ENCODE results near the gene IARS1.

IARS1 gene

DNA sequence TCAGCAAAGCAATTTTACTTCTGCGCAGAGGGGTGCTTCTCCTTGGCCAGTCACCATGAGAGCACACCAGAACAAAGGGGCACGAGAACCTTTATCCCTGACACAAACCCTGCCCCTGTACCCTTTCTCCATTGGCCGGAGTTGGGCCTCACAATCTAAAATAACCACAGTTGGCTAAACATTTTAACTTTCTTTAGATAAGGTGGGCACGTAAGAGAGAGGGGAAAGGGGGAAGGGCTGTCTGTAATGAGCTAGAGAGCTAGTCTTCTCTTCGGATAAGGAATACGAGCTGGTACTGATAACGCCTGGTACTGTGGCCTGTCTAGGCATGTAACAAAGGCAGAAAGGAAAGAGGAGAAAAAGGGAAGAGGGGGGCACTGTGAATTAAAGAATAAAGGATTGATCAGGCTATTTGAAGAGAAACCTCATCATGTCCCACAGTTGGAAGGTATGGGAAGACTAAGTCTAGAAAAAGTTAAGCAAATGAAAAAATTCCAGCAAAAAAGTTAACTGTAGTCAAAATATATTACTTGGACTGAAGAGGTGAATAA is 1.8 kb upstream of the IARS1 start:
- DNase-seq: no peak

DNA sequence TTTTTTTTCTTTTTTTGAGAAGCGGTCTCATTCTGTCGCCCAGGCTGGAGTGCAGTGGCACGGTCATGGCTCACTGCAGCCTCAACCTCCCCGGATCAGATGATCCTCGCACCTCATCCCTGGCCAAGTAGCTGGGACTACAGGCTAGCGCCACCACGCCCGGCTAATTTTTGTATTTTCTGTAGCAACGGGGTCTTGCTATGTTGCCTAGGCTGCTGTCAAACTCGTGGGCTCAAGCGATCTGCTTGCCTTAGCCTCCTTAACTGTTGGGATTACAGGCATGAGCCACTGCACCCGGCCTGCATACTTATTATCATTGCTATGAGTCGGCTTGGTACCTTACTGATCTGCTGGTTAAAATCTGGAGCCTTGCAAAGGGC is 790 bp upstream of the IARS1 start:
- DNase-seq: peak; percentile 33

DNA sequence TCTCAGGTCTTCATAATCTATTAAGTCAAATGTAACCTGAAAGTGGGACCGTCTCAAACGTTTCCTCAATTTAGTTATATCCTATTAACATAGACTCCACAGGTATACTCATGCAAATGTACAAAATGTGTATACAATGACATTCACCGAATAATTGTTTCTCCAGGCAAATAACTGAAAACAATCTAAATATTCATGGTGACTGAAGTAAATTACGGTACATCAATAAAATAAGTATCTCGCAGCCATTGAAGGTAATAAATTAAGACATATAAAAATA is 482 bp downstream of the IARS1 start:
- no peak for DNase-seq

DNA sequence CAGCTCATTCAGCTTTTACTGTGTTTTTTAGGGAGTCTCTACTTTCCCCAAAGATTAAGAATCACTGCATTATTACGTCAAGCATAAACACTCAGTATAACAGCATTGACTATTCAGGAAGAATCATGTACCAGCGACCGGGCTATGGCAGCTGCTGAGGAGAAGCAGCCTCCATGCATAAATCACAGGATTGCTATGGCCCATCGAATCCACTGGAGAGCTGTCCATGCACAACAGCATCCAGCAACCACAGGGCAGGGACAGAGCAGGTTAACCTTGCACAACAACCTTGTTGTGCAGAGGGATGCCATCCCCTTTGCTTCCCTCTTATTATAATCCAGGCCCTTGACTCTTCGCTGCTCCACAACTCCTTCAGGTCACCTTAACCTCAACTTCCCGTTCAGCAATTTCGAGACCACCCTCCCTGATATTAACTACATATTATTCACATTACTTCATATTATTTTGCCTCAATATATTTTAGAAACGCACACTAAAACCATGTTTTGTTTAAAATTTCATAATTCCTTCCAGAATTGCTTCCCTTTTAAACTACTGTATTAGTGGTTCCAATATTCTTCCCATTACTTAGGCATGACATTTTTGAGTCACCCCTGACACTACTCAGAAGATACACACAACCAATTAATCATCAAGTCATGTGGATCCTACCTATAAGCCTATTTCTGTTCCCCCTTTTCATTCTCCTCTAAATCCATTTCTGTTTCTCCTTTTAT is 991 bp downstream of the IARS1 start:
- DNase-seq: no peak

DNA sequence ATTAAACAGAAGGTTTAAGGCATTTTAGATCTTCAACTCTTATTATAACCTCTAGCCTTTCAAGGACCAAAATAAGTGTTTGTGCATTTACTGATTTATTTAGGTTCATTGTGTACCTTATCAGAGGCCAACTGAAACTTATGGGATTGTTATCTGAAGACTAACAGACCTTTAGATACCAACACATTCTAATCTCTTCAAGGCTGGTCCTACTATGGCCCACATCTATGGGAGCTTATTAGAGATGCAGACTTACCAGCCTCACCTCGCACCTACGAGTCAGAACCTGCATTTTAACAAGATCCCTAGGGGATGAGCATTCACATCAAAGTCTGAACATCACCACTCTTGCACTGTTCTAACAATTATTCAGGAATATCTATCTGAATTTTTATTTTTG is 1.9 kb downstream of the IARS1 start:
- no peak for DNase-seq

DNA sequence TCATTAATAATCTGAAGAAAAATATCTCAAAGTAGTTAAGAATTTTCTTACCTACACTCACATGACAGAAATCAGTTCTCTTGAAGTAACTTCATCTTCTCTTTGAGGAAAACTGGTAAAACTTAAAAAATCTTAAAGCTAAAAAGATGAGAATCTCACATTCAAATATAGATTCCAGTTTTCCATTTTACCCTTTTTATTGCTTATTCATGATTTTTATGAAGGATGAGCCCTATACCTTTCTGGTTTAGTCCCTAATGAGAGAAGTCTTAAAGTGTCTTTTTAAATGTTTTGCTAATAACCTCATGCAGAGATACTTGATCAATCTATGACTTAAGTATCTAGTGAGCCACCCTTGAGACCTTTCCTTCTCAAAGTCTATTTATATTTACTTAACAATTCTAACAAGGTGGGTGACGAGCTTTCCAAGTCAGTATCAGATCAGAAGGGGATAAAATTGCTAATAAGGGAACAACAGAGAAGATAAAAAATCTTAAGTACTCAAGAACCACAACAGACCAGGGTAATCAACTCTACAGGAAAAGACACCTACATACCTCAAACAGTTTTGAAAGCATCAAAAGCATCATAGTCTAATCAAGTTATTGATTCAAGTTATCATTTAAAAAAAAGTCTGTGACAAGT is 2.6 kb downstream of the IARS1 start:
- DNase-seq: no peak

DNA sequence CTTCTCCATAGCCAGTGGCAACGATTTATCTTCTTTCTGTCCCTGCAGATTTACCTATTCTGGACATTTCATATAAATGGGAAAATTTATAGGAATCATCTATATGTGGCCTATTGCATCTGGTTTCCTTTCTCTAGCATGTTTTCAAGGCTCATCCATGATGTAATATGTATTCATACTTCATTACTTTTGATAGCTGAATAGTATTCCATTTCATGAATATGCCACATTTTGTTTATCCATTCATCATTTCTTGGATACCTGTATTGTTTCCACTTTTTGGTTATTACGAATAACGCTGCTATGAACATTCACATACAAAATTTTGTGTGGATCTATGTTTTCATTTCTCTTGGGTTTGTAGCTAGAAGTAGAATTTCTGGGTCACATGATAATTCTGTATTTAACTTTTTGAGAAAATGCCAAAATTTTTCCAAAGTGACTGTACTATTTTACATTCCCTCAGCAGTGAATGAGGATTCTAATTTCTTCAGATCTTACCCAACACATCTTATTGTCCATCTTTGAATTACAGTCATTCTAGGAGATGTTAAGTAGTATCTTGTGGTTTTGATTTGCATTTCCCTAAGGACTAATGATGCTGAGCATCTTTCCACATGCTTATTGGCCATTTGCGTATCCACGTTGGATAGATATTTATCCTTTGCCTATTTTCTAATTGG is 3.6 kb downstream of the IARS1 start:
- DNase-seq: peak; percentile 66

DNA sequence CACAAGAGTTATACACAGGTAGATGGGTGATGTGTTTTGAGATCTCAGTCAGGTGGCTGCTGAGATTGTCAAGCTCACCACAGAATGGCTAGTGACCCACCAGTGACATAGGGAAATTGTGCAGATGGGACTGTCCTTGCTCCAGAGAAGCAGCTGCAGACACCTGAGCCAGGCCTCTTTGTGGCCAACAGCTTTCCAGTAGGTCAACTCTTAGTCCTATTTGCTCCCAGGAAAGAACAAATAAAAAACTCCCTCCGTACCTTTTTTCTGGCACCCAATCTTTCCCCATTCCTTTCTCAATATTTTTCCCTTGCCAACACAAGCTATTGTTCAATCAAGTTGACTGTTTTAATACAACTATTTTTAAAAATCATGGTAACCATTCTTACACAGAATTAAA is 14.2 kb downstream of the IARS1 start:
- DNase-seq: no peak

DNA sequence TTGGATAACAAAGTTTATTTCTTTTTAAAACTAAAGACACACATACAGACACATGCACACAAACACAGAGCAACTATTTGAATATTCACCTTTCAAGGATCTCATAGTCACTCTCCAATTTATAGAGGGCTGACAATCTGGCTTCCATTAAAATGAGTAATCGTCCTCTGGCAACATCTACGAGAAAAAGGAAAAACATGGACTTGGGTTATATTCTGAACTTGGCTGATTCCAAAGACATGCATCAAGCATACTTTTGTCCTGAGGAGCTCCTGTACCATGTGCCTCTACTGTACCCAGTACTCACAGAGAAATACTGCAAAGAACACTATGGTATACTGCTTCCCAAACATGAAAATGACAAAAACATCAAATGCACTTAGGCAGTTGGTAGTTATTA is 15.4 kb downstream of the IARS1 start:
- peak; percentile 79 for DNase-seq

DNA sequence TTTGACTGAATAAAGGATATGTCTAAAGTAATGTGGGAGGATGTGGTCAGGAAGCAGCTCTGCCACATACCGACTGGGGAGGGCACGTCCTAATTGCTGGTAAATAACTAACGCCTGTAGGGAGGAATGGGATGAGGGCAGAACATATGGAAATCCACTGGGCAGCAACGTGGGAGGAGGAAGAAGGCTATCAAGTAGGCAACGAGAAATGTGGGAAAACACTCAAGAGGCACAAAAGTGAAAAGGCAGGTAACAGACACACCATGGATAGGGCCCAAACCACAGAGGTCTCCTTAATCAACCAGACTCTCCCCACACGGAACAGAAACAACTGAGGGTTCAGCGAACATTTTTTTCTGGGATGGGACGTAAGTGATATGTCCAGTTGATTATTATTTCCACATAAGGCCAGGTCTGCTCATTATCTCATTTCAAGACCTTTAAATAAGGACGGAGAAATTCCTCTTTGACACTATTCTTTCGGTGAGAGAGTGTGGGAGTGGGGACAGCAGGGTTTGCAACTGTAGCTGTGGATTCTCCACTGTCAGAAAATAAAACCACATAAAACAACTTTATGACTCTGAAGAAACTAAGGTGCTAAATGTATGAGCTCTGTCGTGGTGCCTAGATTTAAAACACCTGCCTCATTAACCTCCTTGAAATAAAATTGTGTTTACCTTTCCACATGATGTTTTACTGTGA is 17.0 kb downstream of the IARS1 start:
- no peak for DNase-seq

DNA sequence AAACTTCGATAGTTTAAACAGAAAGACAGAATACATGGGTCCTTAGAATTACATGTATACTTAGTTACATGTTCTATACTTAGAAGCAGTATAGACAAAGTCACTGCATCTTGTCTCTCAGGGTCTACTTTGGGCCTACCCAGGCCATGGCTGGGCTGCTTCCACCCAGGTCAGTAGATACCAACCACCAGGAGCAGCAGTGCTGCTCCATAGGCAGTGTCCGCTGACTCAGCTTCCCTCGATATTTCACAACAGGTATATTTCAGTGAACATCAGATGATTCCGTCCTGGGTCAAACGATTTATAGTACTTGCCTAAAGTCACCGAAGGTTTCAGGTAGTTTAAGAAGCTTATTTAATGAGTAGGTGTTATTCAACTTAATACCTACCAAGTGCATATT is 18.0 kb downstream of the IARS1 start:
- no peak for DNase-seq

DNA sequence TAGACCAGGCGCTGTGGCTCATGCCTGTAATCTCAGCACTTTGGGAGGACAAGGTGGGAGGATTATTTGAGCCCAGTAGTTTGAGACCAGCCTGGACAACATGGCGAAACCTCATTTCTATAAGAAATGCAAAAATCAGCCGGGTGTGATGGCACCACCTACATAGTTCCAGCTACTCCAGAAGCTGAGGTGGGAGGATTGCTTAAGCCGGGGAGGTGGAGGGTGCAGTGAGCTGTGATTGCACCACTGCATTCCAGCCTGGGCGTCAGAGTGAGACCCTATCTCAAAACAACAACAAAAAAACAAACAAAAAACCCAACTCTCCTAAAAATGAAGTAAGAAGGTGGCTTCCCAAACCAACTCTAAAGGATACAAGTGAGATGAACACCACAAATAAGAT is 23.0 kb downstream of the IARS1 start:
- no peak for DNase-seq

DNA sequence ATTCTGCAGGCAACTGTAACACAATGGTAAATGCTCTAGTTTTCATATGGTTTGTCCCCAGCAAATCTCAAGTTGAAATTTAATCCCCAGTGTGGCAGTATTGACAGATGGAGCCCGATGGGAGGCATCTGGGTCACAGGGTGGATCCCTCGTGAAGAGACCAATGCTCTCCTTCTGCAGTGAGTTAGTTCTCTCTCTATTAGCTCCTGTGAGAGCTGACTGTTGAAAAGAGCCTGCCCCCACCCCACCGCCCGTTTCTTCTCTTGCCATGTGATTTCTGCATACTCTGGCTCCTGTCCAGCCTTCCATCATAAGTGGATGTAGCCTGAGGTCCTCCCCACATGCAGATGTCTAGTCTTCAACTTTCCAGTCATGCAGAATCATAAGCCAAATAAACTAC is 27.0 kb downstream of the IARS1 start:
- peak; percentile 9 for DNase-seq

DNA sequence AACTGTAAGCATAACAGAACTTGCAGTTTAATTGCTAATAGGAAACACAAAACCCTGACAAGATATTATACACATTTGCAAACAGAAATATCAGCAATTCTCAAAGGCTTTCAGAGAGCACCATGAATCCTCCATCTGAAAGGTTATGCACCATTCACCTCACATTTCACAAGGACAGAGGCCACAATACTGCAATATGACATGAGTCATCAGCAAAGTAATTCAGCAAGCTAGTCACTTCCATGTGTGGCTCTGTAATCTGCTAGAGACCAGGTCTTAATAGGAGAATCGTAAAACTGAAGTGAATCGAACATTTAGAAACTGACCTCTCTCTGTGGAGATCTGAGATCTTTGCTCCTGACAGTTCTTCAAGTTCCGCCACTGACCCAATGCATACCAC is 28.3 kb downstream of the IARS1 start:
- peak; percentile 21 for DNase-seq

DNA sequence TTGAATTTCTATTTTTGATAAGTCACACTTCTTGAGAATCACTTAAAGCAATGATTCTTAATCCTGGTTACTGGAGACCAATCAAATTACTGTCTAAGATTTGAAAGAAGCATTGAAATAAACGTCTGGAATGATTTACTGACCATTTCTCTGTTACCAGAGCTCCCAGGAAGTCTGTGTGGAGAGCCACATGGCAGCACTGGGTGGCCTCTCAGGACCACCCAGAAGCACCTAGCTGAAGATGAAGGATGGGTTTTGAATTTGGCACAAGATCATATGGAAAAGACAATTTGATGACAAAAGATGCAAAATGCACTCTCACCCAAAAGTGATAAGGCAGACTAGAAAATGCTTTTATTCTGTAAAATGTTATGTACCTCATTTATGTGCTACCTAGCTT is 30.4 kb downstream of the IARS1 start:
- DNase-seq: no peak

DNA sequence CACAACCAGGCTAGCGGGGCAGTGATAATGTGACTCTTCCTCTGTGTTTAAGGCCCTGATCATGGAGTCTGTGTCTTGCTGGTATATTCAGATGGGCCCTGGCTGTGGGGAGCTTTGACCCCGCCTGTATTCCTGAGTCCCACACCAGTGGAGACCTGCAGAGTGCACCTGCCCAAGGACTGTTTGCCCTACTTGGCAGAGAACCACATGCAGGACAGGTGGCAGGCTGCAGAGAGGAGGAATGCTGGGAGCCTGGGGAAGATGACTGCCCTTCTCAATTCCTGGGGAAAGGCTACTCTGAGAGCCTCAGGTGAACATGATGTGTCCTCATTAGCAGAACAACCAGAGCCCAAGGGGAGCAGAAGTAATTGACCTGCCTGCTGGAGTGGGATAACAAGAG is 36.2 kb downstream of the IARS1 start:
- DNase-seq: no peak

DNA sequence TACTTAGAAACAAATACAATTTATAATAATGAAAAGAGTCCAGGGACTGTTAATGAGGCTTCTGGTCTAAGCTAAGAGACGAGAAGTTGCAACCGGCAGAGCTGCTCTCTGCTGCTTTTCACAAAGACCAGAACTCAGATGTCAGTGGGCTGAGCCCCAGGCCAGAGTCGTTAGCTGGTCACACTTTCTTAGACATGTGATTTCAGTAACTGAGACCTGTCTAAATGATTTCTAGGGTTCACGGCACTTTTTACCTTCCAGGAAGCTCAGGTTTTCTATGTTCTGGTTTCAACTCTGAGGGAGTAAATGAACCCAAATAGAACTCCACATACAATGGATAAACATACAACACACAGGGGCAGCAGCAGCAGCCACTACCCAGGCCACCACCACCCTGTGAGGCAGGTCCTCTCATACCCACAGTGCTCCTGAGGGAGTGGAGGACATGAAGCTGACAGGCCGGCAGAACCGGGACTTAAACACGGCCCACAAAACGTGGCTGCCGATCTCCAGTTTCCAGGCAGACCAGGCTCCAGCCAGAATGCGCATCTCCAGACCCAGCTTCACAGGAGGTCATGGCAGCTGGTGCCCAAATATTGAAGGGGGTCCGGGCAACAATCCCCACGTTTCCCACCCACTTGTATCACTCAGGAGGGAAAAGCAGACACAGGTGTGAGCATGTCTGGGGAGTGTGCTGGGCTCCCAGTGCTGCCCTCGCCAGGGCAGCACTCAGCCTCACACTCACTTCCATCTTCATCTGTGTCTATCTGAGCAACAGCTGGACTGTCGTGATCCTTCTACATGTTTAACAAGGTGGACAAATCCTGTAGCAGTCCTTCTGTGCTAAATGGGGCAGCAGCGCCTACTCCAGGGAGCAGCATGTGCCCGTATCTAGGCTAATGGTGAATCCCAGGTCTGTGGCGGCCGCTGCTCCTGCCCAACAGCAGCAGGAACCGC is 38.8 kb downstream of the IARS1 start:
- no peak for DNase-seq

DNA sequence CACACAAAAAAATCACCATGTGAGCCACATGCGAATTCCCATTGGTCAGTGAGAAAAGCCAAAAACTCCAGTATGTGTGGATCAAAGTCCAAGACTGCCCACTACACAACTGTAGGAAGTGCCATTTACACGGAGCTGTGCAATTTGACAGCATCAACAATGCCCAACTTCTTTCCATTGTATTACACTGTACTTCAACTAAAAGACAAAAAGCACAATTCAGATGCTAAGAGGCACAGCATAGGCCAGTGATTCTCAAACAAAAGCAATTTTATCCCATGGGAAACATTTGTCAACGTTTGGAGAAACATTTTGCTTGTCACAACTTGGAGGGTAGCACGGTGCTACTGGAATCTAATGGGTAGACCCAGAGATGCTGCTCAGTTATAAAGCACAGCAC is 39.8 kb downstream of the IARS1 start:
- DNase-seq: no peak

DNA sequence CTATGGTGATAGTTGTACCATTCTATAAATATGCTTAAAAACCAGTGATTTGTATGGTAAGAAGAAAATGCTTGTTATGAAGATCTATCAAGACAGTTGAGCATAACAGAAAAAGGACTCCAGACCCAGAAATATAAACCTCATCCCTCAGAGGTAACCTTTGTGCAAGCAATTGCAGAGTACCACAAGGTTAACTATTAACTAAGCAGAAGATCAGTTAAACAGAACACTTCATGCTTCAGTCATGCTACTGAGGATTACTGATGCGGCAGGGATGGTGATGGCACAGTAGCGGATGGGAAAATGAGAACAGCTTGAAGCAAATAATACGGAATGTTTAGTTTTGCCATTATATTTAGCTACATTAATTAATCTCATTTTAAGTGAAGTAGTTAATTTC is 45.5 kb downstream of the IARS1 start:
- DNase-seq: no peak

DNA sequence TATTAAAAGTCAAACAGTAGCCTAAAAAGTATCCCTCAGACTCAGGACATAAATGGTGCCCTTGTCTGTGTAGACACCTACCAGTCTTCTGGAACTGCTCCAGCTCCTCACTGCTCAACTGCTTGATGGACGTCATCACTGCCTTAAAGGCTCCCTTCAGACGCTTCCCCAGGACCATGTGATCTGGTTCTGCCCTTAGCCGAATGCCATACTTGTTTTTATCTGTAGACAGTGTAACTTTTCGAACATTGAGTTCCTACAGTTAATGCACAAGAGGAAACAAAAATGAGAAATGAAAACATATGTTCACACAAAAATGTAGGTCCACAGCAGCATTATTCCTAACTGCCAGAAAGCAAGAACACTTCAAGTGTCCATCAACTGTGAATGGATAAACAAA is 46.2 kb downstream of the IARS1 start:
- peak; percentile 15 for DNase-seq

DNA sequence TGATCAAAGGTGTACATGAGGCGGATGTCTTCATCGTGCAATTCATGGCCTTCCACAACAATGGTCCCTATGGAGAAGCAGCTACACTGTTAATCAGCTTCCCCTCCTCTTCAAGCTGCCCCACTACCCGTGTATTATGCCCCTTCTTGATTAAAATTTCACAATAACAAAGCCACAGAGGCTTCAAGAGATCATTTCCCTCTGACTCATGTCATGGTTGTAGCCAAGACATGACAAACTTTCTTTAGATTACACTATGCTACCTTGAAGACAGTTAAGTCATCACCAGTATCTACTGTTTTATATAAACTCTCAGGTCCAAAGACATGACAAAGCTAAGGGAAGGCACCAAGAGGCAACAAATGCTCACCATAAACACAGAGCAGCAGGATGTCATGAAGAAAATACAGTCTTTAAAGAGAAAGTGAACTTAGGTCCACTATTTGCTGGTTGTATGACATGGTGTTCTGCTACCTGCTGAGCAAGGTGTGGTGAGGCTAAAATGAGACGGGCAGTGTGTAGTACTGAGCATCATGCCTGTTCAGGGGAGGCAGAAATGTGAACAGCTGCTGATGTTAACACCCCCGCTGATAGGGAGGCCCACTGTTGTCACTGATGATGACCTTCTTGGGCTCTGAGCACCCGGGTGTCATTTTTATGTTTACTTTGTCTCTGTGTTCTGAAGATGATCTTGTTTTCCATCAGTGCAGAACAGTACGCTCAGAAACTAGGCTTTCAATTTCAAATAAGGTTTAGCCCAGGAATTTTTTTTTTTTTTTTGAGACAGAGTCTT is 48.3 kb downstream of the IARS1 start:
- DNase-seq: peak; percentile 85

All from fibroblast of skin of right biceps (primary cell).